K562 (cell line): ENCODE results near the gene ZNF302. TPM values are rescaled to one million over a fixed set of nuclear protein-coding genes. Genes with fewer than 3 reads are reported as not detected.

Source experiments
- ATF4 ChIP-seq: fragments of 450-650 bp; formaldehyde crosslinking; IDR thresholded peaks from 2 replicates; pipeline ENCODE4 v1.4.0; 2022; ENCODE audit warnings: mild to moderate bottlenecking, moderate library complexity
- CBX1 ChIP-seq: sonication (generic); IDR thresholded peaks from 2 replicates; pipeline ENCODE4 v1.6.1; 2016; ENCODE audit warnings: antibody characterized with exemption, low read depth, mild to moderate bottlenecking
- MGA ChIP-seq: fragments of 450-650 bp; IDR thresholded peaks from 2 replicates; pipeline ENCODE4 v1.6.1; 2016; ENCODE audit warnings: mild to moderate bottlenecking, moderate library complexity
- PATZ1 ChIP-seq: fragments of 250-450 bp; sonication (Bioruptor Pico); IDR thresholded peaks from 2 replicates; pipeline ENCODE4 v1.5.0; 2020; ENCODE audit warnings: mild to moderate bottlenecking, borderline replicate concordance
- PHF21A ChIP-seq: fragments of 450-650 bp; IDR thresholded peaks from 2 replicates; pipeline ENCODE4 v1.6.1; 2017; ENCODE audit warnings: low read depth, borderline replicate concordance
- RBFOX2 ChIP-seq: fragments of 200-400 bp; formaldehyde crosslinking; IDR thresholded peaks from 2 replicates; pipeline ENCODE4 v1.6.1; 2017; ENCODE audit warnings: low read depth, mild to moderate bottlenecking, low read length, moderate library complexity
- SMARCA5 ChIP-seq: fragments of 450-650 bp; IDR thresholded peaks from 2 replicates; pipeline ENCODE4 v1.6.1; 2016
- SMARCB1 ChIP-seq: IDR thresholded peaks from 2 replicates; pipeline ENCODE4 v1.6.1; 2011; ENCODE audit warnings: improper control_type of control experiment, low read depth; ENCODE audit not compliant: insufficient read length
- SP2 ChIP-seq: IDR thresholded peaks from 2 replicates; pipeline ENCODE4 v1.6.1; 2011; ENCODE audit warnings: mild to moderate bottlenecking, low read depth, low read length, moderate library complexity; ENCODE audit not compliant: poor library complexity, severe bottlenecking; ENCODE audit errors: extremely low read depth
- USF2 ChIP-seq: sonication (generic); formaldehyde crosslinking; IDR thresholded peaks from 2 replicates; pipeline ENCODE4 v1.5.0; 2020; ENCODE audit warnings: missing genetic modification reagents
- polyA plus RNA-seq, 8 experiments: library from polyadenylated mRNA; depleted of rRNA in 4 of 8; stranded (reverse) in 5 of 8; unstranded in 3 of 8; fragments of >200 nt; fragmentation: Nextera tagmentation in 2 of 8; fragmentation: Illumina TruSeq in 1 of 8; extraction: Ambion mirVana in 2 of 8; extraction: Trizol in 1 of 8; gene quantifications; 2 replicates each; pipeline versions ENCODE4 v1.2.1 to v1.2.3, GENCODE V29; 2011 to 2014; ENCODE audit warnings: inconsistent platforms in 1 of 8, missing spikeins in 1 of 8
- total RNA-seq, 7 experiments: library from RNA; depleted of rRNA in 6 of 7; stranded (reverse); fragments of >200 nt in 6 of 7; fragmentation: Illumina TruSeq in 2 of 7; extraction: Trizol in 2 of 7; gene quantifications; 2 replicates each; pipeline versions ENCODE4 v1.2.1 to v1.2.3, GENCODE V29; 2011 to 2021; ENCODE audit warnings: low replicate concordance in 1 of 7

The ZNF302 gene
- total and polyA plus RNA-seq, 9 of the 15 experiments (the other 6 are each of a cell fraction or from before 2014, with no cell fraction given), result 0.08 to 1.0 (median 0.27) TPM; not detected in 1

GRCh38 chr19:34731019-34731829 is 53.7 kb downstream of the ZNF302 start (continued):
- TF ChIP-seq PATZ1 (no peak), ATF4 (no peak), SMARCA5 (no peak), PHF21A (no peak), USF2 (CRISPR knock-in tag) (no peak), SMARCB1 (no peak), SP2 (no peak), MGA (peak; percentile 35; the same call in 1 of the 2 replicates), CBX1 (no peak), RBFOX2 (0 out of 2 replicates have a peak, but pooled peaks have one; percentile 21)
